Astrocyte of the spinal cord (primary cell): ENCODE measurements around the gene SMYD1.

Source experiments
- DNase-seq: peaks from one replicate; pipeline ENCODE4 v3.0.0; 2011; ENCODE audit warnings: low read depth, low spot score
- H3K4me3 ChIP-seq: 2 replicates; pipeline ENCODE4 v1.5.1; 2011; ENCODE audit warnings: low read depth, mild to moderate bottlenecking, low read length, moderate library complexity
- in situ Hi-C: cut with HindIII; loops from 2 replicates; pipeline ENCODE4 v1.10.0; 2017; ENCODE audit warnings: low sequenced_read_pairs
- TF ChIP-seq, protein P1 (sequence below): IDR thresholded peaks from 2 replicates; pipeline ENCODE4 v1.5.1; 2012; ENCODE audit warnings: low read depth, mild to moderate bottlenecking, low read length, inconsistent platforms

Gene SMYD1

DNA sequence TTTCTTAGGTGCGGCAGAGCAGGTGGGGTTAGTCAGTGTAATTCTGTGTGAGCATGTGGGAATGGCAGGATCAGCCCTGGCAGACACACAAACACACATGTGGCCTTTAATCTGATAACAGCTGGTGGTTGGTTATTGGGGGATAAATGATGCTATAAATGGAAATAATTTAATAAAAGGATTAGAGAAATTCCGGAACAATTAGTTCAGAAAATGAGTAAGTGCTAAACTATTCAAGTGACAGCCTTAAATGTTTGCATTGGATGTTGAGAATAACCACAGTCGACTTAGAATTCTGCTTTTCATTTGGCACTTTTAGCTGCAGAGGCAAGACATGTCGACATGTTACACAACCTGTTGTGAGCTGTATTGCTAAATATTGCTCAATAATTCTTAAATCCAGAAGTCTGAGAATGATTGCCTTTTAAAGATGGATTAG lies 7.2 kb downstream of the SMYD1 start:
- in situ Hi-C loops, result no loop called here
- peak; percentile 35 for DNase-seq
- TF ChIP-seq, protein P1, sequence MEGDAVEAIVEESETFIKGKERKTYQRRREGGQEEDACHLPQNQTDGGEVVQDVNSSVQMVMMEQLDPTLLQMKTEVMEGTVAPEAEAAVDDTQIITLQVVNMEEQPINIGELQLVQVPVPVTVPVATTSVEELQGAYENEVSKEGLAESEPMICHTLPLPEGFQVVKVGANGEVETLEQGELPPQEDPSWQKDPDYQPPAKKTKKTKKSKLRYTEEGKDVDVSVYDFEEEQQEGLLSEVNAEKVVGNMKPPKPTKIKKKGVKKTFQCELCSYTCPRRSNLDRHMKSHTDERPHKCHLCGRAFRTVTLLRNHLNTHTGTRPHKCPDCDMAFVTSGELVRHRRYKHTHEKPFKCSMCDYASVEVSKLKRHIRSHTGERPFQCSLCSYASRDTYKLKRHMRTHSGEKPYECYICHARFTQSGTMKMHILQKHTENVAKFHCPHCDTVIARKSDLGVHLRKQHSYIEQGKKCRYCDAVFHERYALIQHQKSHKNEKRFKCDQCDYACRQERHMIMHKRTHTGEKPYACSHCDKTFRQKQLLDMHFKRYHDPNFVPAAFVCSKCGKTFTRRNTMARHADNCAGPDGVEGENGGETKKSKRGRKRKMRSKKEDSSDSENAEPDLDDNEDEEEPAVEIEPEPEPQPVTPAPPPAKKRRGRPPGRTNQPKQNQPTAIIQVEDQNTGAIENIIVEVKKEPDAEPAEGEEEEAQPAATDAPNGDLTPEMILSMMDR, result no peak
- H3K4me3 ChIP-seq, result no peak overlapping the region

DNA sequence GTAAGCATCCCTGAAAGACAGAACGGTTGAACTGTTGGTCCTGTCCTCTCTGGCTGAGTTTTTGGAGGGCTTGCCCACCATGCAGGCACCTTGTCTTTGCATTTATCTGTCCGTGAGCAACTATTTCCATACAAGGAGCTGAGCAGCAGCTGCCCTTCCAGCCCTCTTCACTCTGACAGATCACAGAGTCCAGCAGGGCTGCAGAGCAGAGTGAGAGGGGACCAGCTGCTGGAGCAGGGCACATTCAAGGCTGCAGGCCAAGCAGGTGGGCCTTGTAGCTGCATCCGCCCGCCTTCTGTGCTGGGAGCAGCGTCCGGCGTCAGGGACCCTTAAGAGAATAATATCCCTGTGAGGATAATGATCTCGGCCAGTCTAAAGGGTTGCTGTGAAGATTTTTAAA lies 9.5 kb downstream of the SMYD1 start:
- TF ChIP-seq, protein P1, result no peak
- no peak for DNase-seq
- no peak overlapping the region for H3K4me3 ChIP-seq
- in situ Hi-C loops, result no loop called here

DNA sequence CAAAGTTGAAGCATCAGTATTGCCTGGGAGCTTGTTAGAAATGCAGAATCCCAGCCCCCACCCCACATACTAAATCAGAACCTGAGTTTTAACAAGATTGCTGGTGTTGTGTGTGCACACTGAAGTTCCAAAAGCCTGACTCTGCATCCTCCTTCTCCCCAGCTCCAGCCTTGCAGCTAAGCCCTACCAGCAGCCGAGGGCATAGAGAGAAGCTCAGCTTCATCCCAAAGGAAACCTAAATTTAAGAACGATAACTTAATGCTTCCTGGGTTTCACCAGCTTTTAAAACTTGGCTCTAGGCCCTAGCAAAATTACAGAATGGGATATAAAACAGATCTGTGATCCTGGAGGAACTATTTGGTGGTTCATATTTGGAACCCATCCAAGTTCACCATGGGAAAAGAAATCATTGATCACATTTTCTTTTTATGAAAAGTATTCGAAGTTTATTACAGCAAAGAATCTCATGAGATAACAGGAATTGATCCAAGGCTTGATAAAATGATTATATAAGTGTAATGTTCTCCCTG lies 11.1 kb downstream of the SMYD1 start:
- TF ChIP-seq, protein P1, result no peak
- in situ Hi-C loops, result no loop called here
- H3K4me3 ChIP-seq, result no peak overlapping the region
- DNase-seq, result no peak

DNA sequence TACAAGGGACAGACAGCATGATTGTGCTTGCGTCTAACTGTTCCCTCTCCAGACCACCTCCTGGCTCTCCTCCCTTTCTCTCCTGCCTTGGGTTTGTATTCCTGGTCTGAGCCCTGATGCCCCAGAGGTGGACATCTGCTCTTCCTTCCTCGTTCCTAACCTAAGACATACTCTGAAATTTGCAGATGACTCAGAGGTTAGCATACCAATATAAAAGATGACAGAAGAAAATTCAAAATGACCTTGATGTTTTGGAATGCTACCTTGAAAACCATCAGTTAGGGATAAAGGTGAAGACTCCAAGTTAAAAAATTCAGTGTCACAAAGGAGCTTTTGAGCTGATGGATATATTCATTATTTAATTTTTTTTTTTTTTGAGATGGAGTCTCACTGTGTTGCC lies 12.9 kb downstream of the SMYD1 start:
- in situ Hi-C loops, result no loop called here
- H3K4me3 ChIP-seq, result no peak overlapping the region
- DNase-seq, result no peak
- TF ChIP-seq, protein P1, result no peak

DNA sequence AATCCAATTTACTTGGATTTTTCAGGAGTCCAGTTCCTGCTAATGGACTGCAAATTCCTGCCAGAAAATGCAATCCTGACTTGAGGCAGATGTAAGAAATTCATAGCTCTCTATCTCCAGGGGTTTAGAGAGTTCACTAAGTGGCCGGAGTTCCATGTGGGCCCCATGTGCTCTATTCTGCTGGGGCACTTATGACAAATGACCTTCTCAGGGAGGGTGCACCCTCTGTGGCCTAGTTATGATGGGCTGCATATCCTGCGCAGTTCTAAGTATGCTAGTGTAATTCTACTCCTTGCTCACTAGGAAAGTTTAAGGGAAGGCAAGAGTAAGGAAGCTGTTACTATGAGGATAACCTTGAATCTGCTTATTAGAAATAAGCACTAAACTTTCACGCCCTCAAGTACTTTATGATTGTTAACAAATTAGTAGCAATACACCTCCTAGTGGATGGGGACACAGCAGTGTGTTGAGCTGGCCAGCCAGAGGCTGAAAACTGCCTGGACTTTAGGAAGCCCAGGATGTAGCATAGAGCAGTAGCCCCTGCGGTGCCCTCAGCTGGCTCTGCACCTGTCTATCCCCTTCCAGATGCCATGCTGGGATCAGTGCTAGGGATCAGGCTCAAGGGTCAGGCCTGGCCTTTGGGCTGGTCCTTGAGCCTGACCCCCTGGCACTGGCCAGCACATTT lies 14.4 kb downstream of the SMYD1 start:
- in situ Hi-C loops, result no loop called here
- TF ChIP-seq, protein P1, result no peak
- no peak for DNase-seq
- no peak overlapping the region for H3K4me3 ChIP-seq

DNA sequence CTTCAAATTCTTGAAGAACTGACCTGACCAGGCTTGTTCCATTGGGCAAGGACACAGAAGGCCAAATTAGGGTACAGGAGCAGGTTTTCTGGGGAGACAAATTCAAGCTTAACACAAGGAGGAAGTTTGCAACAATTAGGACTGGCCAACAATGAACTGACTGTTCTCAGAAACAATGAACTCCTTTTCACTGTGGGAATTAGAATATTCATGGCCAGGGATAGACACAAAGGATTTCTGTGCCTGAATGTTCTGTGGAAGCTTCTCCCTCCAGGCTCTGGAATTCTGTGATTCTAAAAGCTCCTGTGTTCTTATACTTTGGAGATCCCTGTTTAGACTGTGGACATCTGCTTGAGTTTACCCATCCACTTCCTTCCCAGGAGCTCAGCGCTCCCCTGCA lies 15.2 kb downstream of the SMYD1 start:
- no peak overlapping the region for H3K4me3 ChIP-seq
- DNase-seq, result no peak
- in situ Hi-C loops, result no loop called here
- TF ChIP-seq, protein P1, result no peak

DNA sequence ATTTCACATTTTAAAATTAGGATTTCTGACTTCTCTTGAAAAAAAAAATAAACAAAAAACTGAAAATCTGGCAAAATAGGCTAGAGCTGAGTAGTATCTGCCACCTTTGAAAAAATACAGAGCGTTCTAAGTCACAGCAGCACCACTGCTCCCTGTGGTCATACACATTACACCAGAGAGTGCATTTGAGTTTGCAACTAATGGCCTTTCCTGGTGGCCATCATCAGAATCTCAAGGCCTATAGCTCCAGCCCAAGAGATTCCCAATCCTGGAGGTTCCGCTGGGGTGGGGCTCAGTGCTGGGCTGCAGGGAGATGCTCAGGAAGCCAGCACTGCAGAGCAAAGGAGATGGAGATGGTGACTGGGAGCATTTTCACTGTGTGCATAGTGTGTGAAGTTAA lies 17.5 kb downstream of the SMYD1 start:
- H3K4me3 ChIP-seq, result no peak overlapping the region
- DNase-seq, result no peak
- in situ Hi-C loops, result no loop called here
- TF ChIP-seq, protein P1, result no peak
